HG02571 (cell line): ENCODE measurements around the gene FBXL13.
"Not testable (repeated sequence)": the region's sequence is repeated elsewhere in the genome, so short reads cannot be mapped to it uniquely, and the experiment has no call there.

Source experiments
- ATAC-seq: cut with Tn5 transposase; IDR thresholded peaks from one replicate; pipeline ENCODE4 v1.9.1; 2021; ENCODE audit warnings: mild to moderate bottlenecking, moderate library complexity; ENCODE audit not compliant: unreplicated experiment

The FBXL13 gene

DNA sequence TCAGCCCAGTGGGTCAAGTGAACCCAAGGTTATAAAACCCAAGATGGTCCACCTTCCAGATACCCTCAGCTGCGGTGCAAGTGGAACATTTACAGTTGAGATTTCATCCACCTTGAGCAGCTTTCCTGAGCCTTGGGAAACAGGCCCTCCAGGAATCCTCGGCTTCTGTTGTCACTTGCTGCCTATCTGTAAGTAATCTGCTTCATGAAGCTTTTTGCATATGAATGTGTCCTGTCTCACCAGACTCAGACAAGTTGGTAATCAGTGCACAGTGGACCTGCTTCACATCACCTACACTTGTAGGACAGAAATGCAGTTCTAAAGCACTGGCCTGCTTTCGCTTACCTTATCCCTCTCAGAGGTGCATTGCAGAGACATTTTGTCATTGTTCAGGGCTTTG lies 245.5 kb downstream of the FBXL13 start:
- ATAC-seq = no peak

DNA sequence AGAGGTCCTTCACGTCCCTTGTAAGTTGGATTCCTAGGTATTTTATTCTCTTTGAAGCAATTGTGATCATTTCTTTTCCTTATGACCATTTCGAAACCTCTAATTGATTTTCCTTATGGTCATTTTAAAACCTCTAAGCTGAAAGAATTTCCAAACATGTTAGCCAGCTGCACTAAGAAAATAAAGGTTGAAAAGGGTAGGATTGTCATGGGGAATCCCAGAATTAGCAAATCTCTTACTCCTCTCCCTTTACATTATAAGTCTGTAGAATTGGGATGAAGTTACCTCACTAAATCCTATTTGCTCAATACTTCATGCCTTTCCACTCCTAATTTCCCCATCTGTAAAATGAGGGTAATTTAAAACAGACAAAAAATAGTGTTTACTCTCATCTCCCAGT lies 246.3 kb downstream of the FBXL13 start:
- ATAC-seq = no peak

DNA sequence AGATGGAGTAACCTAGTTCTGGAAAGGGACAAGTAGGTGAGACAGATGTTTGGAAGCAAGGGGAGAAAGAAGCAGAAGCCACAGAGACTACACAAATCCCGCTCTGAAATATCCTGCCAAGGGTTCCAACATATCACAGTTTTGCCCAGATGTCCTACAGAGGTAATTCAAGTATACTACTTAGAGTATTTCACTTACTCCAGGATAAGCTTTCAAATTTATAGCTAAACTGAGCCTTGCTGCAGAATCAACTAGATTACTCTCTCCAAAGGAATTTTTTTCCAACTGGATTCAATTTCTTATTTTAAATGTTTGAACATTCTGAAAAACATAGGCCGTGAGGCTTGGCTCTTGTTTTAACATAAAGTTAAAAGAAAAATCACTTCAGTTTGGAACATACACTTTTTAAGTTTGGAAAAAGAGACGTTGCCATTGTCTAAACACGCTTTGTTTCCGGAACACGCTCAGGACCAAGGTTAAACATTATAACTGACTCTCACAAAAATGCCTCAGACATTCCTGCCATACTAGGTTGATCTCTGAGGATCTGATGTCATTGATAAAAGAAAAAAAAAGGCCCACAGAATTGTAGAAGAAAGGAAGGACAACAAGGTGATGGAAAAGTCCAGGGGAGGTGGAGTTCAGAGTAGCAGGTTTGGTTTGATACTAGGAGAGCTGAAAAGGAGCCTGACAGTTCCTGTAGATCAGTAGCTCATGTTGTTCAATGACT lies 251.0 kb downstream of the FBXL13 start:
- ATAC-seq = no peak

DNA sequence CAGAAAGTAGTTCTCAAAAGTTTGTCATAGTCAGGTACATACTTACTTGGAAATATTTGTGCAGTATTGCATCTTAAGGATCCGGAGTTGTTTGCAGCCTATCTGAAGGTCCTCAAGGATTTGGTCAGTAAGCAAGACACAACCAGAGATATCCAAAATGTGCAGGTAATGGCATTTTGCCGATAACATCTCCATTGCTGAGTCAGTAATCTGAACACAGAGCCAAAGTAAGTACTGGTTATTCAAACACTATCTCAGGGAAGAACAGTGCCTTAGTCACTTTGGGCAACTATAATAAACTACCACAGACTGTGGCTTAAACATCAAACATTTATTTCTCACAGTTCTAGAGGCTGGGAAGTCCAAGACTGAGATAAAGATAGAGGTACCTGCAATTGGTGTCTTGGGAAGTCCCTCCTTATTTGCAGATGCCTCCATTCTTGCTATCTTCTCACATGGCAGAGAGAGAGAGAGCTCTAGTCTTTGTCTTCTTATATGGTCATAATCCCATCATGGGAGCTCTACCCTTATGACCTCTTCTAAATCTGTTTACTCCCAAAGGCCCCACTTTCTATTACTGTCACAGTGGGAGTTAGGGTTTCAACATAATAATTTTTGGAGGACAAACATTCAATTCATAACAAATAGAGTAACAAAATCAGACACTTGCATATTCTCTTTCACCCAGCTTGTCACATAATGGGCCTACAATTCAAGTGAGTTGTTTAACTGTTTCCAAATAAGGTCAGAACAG lies 252.4 kb downstream of the FBXL13 start:
- no peak for ATAC-seq

DNA sequence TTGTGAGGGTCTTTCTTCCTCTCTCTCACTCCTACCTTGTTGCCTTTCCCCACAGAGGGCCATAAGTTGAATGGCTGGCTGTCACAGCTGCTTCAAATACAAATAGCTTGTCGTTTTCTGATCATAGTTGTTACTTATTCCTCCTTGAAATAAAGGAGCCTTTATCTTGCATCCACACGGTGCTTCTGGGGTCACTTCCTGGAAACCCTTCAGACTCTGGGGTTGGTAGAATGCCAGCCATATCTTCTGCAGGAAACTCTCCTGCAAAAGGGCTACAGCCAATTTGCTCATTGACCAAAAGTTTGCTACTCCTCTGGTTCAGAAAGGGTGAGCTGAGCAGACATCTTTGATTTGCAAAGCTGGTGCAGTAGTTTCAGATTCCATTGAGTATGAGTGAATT lies 255.4 kb downstream of the FBXL13 start:
- no peak for ATAC-seq

DNA sequence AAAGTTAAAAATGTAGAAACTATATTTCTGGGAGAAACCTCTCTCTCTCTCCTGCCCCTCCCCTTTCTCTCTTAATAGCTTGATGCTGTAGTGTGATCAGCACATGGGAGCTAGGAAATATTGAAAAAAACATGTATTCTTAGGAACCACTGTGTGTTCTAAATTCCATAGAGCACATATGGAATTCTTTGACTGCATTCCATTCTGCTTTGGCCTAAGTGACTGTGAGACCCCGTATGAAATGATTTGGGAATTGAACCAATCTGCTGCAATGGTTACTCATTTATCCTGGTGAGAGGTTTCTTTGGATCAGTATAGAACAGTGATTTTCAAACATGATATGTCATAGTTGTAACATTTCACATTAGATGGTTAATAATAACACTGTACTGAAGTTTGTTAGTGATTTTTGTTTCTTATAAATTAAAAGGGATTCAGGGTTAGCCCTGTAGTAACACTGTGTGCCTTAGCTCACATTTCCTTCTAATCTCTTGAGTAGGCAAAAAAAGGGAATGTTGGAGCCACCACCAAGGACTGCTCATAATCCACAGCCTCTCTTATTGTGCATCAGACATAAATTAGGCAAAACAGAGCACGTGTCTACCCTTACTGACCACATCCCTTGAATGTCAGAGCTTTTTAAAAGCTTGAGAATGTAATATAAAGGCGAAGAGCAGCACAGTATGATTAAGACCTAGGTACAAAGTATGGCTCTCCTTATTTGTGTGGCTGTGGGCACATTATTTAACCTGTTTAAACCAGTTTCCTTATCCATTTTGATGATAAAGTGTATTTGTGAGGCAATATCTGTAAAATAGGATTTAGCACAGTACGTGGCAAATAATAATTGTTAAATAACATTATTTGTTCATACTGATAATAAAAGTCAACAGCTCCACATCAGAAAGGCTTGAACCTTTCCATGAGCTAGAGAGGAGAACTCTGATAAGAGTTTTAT lies 256.7 kb downstream of the FBXL13 start:
- no peak for ATAC-seq

DNA sequence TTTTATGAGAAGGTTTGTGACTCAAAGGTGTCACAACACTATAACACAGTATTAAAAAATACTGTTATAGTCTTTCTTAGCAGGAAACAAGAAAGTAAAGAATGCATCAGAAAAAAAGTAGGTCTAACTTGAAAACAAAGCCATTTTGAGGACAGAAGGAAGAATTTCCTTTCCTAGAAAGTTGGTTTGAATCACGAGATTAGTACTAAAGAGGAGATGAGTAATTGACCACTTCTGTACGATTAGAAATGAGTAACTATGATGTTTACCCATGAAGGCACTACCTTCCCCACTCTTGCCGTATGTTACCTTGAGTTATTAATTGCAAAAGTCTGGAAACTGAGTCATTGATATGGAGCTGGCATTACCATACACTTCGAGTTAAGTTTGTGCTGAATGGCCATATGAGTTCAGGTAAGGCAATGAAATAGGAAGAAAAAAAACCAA lies 260.5 kb downstream of the FBXL13 start:
- no peak for ATAC-seq

DNA sequence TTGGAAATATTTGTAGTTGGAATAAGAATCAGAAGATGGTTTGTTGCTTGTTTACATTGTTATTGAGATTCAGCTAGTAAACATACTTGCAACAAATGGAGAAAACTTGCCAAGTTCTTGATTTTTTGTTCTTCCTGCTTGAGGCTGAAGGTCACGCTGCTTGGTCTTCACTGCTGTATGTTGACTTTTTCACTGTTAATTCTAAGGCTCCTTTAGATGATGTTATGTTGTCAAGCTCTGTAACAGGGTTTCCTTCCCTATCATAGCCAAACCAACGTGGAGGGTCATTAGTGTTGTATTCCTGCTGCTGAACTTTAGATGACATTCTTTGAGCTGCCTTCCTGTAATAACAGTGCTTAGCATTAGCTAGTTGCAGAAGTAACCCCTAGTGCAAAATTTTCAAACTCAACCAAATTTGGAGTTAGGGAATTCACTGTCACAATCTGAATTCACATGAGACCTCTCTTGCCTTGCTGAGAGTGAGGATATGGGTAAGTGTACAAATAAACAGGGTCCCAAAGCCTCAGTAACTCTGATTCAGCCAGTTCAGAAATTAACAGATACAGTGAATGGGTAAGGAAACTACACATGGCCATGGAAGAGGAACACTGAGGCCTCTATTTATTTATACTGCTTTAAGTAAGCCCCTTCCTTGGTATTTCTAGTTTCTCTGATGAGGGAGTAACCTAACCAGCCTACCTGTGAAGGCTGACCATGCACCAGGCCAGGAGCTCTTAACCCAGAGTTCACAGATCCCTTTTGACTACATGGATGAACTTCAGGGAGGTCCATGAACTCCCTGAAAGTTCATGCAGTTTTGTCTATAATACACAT lies 261.2 kb downstream of the FBXL13 start:
- no peak for ATAC-seq

DNA sequence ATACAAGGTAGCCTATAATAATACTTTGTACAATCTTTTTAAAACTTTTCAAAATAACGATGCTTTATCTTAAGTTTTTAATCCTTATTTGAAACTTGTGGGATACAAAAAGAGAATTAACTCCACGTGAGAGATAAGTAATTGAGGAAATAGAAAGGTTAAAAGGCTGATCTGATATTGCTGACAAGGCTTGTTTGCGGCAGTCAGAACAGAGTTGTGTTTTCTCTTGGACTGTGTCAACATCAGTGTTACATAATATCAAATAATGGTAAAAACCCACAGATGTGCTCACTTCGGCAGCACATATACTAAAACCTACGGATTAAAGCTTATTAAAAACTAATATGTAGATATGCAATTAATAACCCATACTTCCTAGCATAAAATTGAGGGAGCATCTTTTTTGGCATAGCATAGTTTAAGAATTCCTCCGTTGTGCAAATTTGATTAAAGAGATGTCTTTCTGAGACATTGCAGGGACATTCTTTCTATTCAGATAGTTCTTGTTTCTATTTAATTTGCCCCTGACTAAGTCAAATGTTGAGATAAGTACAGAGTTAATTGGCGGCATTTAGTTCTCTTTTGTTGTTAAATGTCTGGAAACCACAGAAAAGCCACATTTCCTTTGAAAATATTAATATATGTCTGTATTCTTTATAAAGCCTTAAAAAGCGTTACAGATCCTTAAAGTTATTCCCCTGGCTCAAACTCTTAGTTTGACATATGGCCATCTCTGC lies 262.5 kb downstream of the FBXL13 start:
- ATAC-seq = no peak

DNA sequence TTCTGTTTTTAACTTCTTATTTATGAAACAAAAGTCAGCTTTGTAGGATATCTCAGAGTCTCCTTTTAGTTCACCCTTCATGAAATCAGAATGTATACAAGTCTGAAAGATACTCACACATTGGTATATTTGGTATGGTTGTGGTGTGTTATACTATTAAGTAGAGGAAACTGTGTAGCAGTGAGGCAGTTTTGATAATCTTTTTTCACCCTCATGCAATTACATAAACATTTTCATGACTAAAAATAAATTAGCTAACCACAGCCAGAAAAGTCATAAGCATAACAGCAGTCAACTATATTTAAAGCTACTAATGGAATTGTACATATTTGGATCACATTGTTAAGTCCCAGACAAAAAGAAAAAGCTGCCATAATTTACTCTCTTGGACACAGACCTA lies 263.7 kb downstream of the FBXL13 start:
- ATAC-seq = no peak

DNA sequence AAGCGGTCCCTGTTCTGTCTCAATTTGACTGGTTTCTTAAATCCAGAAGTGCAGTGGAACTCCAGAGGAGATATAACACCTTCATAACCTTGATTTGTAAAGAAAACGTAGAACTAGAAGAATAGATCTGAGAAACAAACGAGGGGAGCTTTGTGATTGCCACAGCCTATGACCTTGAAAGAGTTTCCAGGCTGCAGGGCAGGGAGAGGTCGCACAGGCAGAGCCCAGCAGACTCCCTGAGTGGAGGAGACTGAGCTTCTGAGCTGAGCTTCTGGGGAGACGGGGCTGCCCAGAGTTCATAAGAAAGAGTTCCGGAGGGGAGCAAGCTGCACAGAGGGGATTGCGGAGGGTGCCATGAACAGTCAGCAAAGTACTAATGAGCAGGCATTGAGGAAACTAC lies 268.0 kb downstream of the FBXL13 start:
- no peak for ATAC-seq

DNA sequence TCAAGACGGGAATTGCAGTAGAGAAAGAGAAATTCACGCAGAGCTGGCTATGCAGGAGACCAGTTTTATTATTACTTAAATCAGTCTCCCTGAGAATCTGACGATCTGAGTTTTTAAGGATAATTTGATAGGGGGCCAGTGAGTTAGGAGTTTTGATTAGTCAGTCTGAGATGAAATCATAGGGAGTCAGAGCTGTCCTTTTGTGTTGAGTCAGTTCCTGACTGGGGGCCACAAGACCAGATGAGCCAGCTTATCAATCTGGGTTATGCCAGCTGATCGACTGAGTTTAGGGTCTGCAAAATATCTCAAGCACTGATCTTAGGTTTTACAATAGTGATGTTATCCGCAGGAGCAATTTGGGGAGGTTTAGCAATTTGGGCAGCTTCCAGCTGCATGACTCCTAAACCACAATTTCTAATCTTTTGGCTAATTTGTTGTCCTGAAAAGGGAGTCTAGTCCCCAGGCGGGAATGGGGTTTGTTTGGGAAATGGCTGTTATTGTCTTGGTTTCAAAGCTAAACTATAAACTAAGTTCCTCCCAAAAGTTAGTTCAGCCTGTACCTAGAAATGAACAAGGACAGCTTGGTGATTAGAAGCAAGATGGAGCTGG lies 278.5 kb downstream of the FBXL13 start:
- not testable (repeated sequence) for ATAC-seq

DNA sequence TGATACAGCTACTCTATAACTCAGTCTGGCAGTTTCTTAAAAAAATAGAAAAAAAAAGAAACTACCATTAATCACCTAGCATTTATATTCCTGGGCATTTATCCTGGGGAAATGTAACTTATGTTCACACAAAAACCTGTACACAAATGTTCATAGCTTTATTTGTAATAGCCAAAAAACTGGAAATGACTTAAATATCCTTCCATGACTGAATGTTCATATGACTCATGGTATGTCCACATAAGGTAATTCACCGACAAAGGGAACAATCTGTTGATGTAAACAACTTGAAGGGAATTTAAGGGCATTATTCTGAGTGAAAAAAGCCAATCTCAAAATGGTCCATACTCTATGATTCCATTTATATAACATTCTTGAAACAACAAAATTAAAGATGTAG lies 280.0 kb downstream of the FBXL13 start:
- not testable (repeated sequence) for ATAC-seq

DNA sequence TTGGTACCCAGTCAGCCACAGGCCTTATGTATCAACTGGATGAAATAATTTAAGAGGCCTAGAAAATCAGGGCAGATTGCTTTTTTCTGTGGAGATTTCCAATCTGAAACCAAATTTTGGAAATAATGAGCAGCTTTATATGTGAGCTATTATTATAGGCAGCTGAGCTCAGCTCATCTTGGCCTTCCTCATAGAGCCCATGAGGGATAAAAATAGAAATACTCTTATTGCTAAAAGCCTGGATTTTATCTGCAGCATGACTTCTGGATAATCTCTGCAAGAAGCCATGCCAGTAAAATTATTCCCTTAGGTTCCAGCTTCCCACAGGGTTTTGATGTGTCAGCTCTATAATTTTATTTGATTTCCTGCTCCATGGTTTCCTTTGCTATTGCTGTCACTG lies 282.8 kb downstream of the FBXL13 start:
- ATAC-seq = not testable (repeated sequence)

DNA sequence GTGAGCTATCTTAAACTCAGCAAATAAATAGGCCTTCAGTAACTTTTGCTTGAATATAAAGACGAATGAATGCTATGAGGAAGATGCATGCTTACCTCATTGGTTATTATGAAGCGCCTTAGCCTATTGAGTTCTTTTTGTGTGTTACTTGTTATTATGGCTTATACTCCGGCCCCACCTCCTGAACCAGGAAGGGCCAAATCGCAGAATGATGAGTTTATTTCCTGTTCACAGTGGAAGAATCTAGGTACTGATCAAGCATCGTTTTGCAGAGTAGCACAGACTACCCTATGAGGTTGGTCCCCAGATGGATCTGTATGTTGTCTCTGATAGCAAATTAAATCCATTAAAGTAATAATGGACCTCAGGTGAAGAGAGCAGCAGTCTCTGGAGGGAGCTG lies 283.2 kb downstream of the FBXL13 start:
- ATAC-seq = not testable (repeated sequence)

DNA sequence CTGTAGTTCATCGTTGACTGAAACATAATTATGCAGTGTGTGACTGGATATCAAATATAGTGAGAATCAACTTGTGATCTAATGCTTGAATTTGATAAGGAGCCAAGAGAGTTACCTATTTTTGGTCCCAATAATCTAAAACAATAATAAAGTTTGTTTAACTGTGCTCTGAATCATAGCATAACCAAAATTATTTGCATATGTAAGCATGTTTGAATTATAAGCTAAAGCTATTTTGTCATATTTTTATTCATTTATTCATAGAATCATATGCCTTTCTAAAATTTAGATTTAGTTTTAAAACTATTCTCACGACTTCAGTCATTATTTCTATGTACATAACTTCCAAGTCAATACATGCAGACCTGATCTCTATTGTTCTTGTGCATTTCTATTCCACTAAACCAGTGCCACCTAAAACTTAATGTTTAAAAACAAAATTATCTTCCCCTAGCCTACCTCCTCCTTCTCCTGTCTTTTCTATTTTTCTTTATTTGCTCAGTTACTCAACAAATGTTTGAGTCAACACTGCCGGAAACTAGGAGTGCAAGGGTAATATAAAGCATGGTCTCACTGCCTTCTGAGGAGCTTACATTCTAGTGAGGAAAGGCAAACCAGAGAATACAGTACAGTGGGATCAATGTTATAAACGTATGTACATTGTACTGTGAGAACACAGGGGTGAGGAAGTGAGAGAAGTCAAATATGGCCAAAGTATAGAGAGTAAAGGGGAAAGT lies 284.1 kb downstream of the FBXL13 start:
- not testable (repeated sequence) for ATAC-seq

DNA sequence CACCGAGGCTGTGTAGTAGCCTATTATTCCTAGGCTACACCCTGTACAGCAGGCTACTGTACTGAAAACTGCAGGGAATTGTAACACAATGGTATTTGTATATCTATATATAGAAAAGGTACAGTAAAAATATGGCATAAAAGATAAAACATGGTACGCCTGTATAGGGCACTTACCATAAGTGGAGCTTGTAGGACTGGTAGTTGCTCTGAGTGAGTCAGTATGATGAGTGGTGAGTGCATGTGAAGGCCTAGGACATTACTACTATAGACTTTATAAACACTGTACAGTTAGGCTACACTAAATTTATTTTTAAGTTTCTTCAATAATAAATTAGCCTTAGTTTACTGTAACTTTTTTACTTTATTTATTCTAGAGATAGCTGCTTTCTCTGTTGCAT lies 285.8 kb downstream of the FBXL13 start:
- not testable (repeated sequence) for ATAC-seq

DNA sequence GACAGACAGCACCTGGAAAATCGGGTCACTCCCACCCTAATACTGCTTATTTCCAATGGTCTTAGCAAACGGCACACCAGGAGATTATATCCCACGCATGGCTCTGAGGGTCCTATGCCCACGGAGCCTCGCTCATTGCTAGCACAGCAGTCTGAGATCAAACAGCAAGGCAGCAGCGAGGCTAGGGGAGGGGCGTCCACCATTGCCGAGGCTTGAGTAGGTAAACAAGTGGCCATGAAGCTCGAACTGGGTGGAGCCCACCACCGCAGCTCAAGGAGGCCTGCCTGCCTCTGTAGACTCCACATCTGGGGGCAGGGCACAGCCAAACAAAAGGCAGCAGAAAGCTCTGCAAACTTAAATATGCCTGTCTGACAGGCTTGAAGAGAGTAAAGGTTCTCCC lies 293.7 kb downstream of the FBXL13 start:
- not testable (repeated sequence) for ATAC-seq

DNA sequence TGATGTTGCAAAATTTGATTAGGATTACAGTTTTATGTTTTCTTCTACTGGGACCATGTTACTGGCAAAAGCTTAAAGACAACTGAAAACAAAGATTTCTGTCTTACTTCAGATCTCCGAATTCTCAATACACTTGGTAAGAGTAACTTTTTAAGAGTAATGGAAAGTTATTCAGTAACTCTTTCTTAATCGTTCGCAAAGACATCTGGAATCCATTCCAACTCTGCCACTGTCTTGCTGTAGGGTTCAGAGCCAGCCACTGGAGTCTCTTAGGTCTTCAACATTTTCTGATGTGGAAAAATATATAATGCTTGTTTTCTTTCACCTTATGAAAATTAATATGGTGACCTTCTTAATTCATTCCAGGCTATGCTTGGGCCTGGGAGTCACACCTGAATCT lies 295.9 kb downstream of the FBXL13 start:
- ATAC-seq = not testable (repeated sequence)
